CD14-positive monocyte (primary cell): Measurements from ENCODE around the gene ZNF622. TPM values are rescaled to one million over a fixed set of nuclear protein-coding genes. Genes with fewer than 3 reads are reported as not detected.
A peak's percentile ranks its signal among the peaks of the same experiment; 100 is the strongest.

Experiments
- DNase-seq, 3 donors: peaks; one replicate each; pipeline ENCODE4 v3.0.0-alpha.2; 2011 to 2022
- H2AFZ ChIP-seq: 2 replicates; pipeline ENCODE4 v1.6.0; 2012; ENCODE audit warnings: mild to moderate bottlenecking, low read depth, low read length, inconsistent platforms; ENCODE audit not compliant: insufficient read depth, poor library complexity, severe bottlenecking
- H3K27ac ChIP-seq, 2 donors: 1 replicate in 1 of 2; 2 replicates in 1 of 2; pipeline ENCODE4 v1.5.1; 2012 to 2013; ENCODE audit warnings: low read length in 2 of 2, control low read depth in 1 of 2, inconsistent platforms in 1 of 2, low read depth in 1 of 2, mild to moderate bottlenecking in 1 of 2
- H3K27me3 ChIP-seq, 2 donors: one replicate each; pipeline versions ENCODE4 v1.6.0 to v1.6.1; 2011 to 2013; ENCODE audit warnings: low read length in 2 of 2; ENCODE audit not compliant: control insufficient read depth in 2 of 2, insufficient read depth in 2 of 2
- H3K36me3 ChIP-seq, 2 donors: replicated peaks in 1 of 2; 1 replicate in 1 of 2; 2 replicates in 1 of 2; pipeline versions ENCODE4 v1.5.1 to v1.6.1; 2012 to 2013; ENCODE audit warnings: low read length in 2 of 2, control low read depth in 1 of 2, inconsistent platforms in 1 of 2, mild to moderate bottlenecking in 1 of 2; ENCODE audit not compliant: insufficient read depth in 2 of 2, control insufficient read depth in 1 of 2
- H3K4me1 ChIP-seq, 2 donors: 1 replicate in 1 of 2; 2 replicates in 1 of 2; pipeline versions ENCODE4 v1.5.1 to v1.6.1; 2012 to 2013; ENCODE audit warnings: low read length in 2 of 2, control low read depth in 1 of 2, inconsistent platforms in 1 of 2, mild to moderate bottlenecking in 1 of 2, moderate library complexity in 1 of 2; ENCODE audit not compliant: insufficient read depth in 2 of 2, control insufficient read depth in 1 of 2
- H3K4me2 ChIP-seq: replicated peaks from 2 replicates; pipeline ENCODE3; 2012; ENCODE audit warnings: low read length, moderate library complexity, mild to moderate bottlenecking; ENCODE audit not compliant: poor library complexity, severe bottlenecking; ENCODE audit errors: extremely low read depth
- H3K4me3 ChIP-seq, 3 experiments: fragments of 200-600 bp in 1 of 3; sonication (generic) in 1 of 3; replicated peaks in 1 of 3; 1 replicate in 2 of 3; 2 replicates in 1 of 3; pipeline ENCODE4 v1.5.1; 2011 to 2013; ENCODE audit warnings: low read length in 3 of 3, mild to moderate bottlenecking in 3 of 3, control low read depth in 2 of 3, low read depth in 2 of 3, inconsistent platforms in 1 of 3, moderate library complexity in 1 of 3
- H3K79me2 ChIP-seq: 2 replicates; pipeline ENCODE4 v1.6.0; 2012; ENCODE audit warnings: mild to moderate bottlenecking, control low read depth, inconsistent platforms, low read length, moderate library complexity; ENCODE audit not compliant: insufficient read depth
- H3K9ac ChIP-seq: 2 replicates; pipeline ENCODE4 v1.6.0; 2017; ENCODE audit warnings: low read length, mild to moderate bottlenecking; ENCODE audit not compliant: insufficient read depth, poor library complexity, severe bottlenecking
- H3K9me3 ChIP-seq, 2 donors: replicated peaks in 1 of 2; 1 replicate in 1 of 2; 2 replicates in 1 of 2; pipeline versions ENCODE4 v1.5.1 to v1.6.1; 2012 to 2013; ENCODE audit warnings: low read length in 2 of 2, control low read depth in 1 of 2; ENCODE audit not compliant: control insufficient read depth in 1 of 2, insufficient read depth in 1 of 2
- H4K20me1 ChIP-seq: 2 replicates; pipeline ENCODE4 v1.6.0; 2012; ENCODE audit warnings: mild to moderate bottlenecking, low read length, control low read depth, moderate library complexity; ENCODE audit not compliant: insufficient read depth
- H3K27ac Mint-ChIP-seq, 7 donors: one replicate each; pipeline ENCODE4 v1.8.0; 2020; ENCODE audit warnings: mild to moderate bottlenecking in 7 of 7, mixed read lengths in 7 of 7, moderate library complexity in 6 of 7, inconsistent platforms in 2 of 7
- H3K27me3 Mint-ChIP-seq, 3 donors: one replicate each; pipeline ENCODE4 v1.8.0; 2021 to 2022; ENCODE audit warnings: low read depth in 3 of 3, mild to moderate bottlenecking in 3 of 3, mixed read lengths in 3 of 3, moderate library complexity in 3 of 3, inconsistent platforms in 1 of 3
- H3K36me3 Mint-ChIP-seq, 2 donors: one replicate each; pipeline ENCODE4 v1.8.0; 2020; ENCODE audit warnings: mixed read lengths in 2 of 2, inconsistent platforms in 1 of 2, mild to moderate bottlenecking in 1 of 2
- H3K4me1 Mint-ChIP-seq: one replicate; pipeline ENCODE4 v1.8.0; 2020; ENCODE audit warnings: mild to moderate bottlenecking, mixed read lengths
- H3K4me3 Mint-ChIP-seq, 2 donors: one replicate each; pipeline ENCODE4 v1.8.0; 2020; ENCODE audit warnings: mild to moderate bottlenecking in 2 of 2, mixed read lengths in 2 of 2, moderate library complexity in 1 of 2
- H3K9me3 Mint-ChIP-seq, 7 donors: one replicate each; pipeline ENCODE4 v1.8.0; 2020 to 2022; ENCODE audit warnings: mixed read lengths in 7 of 7, mild to moderate bottlenecking in 6 of 7, moderate library complexity in 6 of 7, inconsistent platforms in 2 of 7
- CTCF ChIP-seq: fragments of 200-600 bp; IDR thresholded peaks from one replicate; pipeline ENCODE4 v1.8.0; 2022; ENCODE audit warnings: antibody characterized with exemption, mild to moderate bottlenecking
- WGBS: methylation state at CpG from one replicate; pipeline ENCODE4 v1.1.5; 2013; ENCODE audit warnings: missing lambda C conversion rate; ENCODE audit not compliant: insufficient coverage; 5-methylcytosine and 5-hydroxymethylcytosine counted together
- intact Hi-C, 2 donors: fragments of 100-400 bp; cut with micrococcal nuclease; formaldehyde crosslinking; loops; one replicate each; pipeline versions ENCODE4 v1.15.0 to v1.15.1; 2023
- polyA plus RNA-seq, 3 donors: library from polyadenylated mRNA; depleted of rRNA in 1 of 3; unstranded in 2 of 3; stranded (reverse) in 1 of 3; fragments of 300-500 nt in 2 of 3; fragments of >200 nt in 1 of 3; fragmentation: Illumina TruSeq in 2 of 3; gene quantifications; 1 replicate in 2 of 3; 2 replicates in 1 of 3; pipeline ENCODE4 v1.2.3, GENCODE V29; 2012 to 2021

The ZNF622 gene
- polyA plus RNA-seq, 3 donors, result 6.1 to 30.1 (median 25.8) TPM

- TF ChIP-seq CTCF, result no peak
- Histone ChIP-seq H3K79me2 (peaks cover 84% of the 10 kb centered on the region), H3K4me1 (peaks cover 28 to 46% of the 10 kb centered on the region in 2 donors), H3K9me3 (no peaks in the 10 kb centered on the region), H3K4me2 (no peak overlapping the region), H3K4me3 (no peak overlapping the region), H2AFZ (no peak overlapping the region), H3K27me3 (no peaks in the 10 kb centered on the region), H3K9ac (no peak overlapping the region), H3K36me3 (peaks cover 65 to 71% of the 10 kb centered on the region in 2 donors), H3K27ac (peak overlapping the region in 1 of 2 donors; percentile 28), H4K20me1 (peaks cover 85% of the 10 kb centered on the region)
- intact Hi-C loops, result loop anchor here in 1 of 2 donors (10.0 kb wide), 1 partner anchor 163 kb away; no protein-coding TSS in a partner anchor
- H3K4me3 Mint-ChIP-seq, result no peak overlapping the region
- no peaks in the 10 kb centered on the region for H3K27me3 Mint-ChIP-seq
- peaks cover 60% of the 10 kb centered on the region in 2 donors for H3K36me3 Mint-ChIP-seq
- H3K27ac Mint-ChIP-seq, result peak overlapping the region in 2 of 7 donors; percentile 55 to 67
- no peak for DNase-seq
- H3K4me1 Mint-ChIP-seq, result peaks cover 58% of the 10 kb centered on the region
- no CpG with 5 or more reads among the region's 1 CpG for WGBS
- H3K9me3 Mint-ChIP-seq, result no peaks in the 10 kb centered on the region
Observed at GRCh38 chr5:16461782-16462181, 3.8 kb downstream of the ZNF622 start.

DNA sequence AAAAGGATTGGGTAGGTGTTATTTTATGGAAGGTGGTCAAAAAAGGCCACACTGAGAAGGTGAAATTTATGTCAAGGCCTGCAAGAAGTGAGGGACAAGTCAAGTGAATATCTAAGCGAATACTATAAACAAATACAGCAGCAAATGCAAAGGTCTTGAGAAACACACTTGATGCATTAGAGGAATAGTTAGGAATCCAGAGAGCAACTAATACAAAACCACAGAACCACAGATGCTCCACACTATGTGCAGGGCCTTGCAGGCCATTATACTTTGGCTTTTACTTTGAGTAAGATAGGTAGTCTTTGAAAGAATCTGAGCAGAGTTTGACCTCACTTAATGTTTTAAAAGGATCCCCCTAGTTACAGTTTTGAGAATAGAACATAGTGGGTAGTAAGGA lies 4.6 kb downstream of the ZNF622 start:
- Mint-ChIP-seq H3K27ac (peak overlapping the region in 2 of 7 donors; percentile 42 to 68), H3K36me3 (peaks cover 67% of the 10 kb centered on the region in 2 donors), H3K4me3 (no peak overlapping the region), H3K9me3 (no peaks in the 10 kb centered on the region), H3K27me3 (no peaks in the 10 kb centered on the region), H3K4me1 (peaks cover 58% of the 10 kb centered on the region)
- DNase-seq, result no peak
- Histone ChIP-seq H2AFZ (no peak overlapping the region), H3K4me3 (no peak overlapping the region), H3K4me1 (peaks cover 25 to 45% of the 10 kb centered on the region in 2 donors), H3K27me3 (no peaks in the 10 kb centered on the region), H3K79me2 (peaks cover 83% of the 10 kb centered on the region), H3K9ac (no peak overlapping the region), H4K20me1 (peaks cover 93% of the 10 kb centered on the region), H3K9me3 (no peaks in the 10 kb centered on the region), H3K36me3 (peaks cover 65 to 78% of the 10 kb centered on the region in 2 donors), H3K4me2 (no peak overlapping the region), H3K27ac (peak overlapping the region in 1 of 2 donors; percentile 26)
- no CpG with 5 or more reads among the region's 1 CpG for WGBS
- intact Hi-C loops, result loop anchor here in 1 of 2 donors (10.0 kb wide), 1 partner anchor 164 kb away; no protein-coding TSS in a partner anchor
- TF ChIP-seq CTCF, result no peak
